HuH-7 (cell line): ENCODE measurements around the gene NCOA7.

Experiments
- DNase-seq: peaks from one replicate; pipeline ENCODE4 v3.0.0; 2011; ENCODE audit warnings: low spot score

The NCOA7 gene

DNA sequence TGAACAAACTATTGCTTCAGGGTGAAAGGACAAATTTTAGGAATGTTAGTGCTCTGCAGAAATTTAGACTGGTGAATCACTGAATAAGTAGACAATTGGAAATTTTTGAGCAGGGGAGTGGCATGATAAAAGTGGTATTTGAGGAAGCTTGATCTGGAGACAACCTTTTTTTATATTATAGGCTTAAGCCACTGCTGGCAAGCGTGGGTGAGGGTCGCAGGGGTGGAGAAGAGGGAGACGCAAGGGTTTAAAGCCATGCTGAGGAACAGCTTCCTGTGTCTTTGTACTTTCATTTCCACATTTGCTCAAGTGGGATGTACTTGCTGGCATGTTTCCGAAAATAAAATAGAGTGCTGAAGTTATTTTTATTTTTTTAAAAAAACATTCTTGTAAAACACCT lies 23.7 kb downstream of the NCOA7 start:
- no peak for DNase-seq

DNA sequence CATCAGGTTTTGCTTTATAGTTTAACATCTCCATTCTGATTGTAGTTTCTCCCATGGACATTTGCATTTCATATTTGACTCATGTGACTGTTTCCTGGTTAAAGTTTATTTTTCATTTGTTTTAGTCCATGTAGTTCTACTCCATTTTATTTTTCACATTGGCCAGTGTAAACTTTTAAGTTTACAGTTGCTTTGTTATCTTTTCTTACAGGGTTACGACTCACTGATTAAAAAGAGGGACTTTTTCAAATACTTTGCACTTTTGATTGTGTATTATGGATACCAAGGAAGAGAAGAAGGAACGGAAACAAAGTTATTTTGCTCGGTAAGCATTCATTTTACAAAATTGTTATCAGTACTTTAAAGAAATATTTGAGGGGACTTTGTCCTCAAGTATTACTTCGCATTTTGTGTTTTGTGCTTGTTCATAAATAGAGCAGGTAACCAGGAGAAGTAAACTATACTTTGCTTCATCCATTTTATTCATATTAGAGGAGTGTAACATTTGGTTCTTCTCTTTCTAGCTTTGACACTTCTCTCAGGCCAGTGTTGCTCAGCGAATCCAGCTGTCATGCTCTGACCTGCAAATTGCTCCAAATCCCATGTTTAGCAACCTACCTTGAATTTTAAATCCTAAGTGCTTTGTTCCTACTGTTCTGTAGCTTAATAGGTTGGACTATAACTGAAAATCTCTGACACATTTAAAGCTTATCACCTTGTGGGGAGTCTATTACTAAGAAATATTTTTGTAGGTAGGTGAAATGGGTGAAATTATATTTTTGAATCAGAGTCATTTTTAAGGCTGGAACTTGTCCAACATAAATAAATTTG lies 24.5 kb downstream of the NCOA7 start:
- DNase-seq, result no peak

DNA sequence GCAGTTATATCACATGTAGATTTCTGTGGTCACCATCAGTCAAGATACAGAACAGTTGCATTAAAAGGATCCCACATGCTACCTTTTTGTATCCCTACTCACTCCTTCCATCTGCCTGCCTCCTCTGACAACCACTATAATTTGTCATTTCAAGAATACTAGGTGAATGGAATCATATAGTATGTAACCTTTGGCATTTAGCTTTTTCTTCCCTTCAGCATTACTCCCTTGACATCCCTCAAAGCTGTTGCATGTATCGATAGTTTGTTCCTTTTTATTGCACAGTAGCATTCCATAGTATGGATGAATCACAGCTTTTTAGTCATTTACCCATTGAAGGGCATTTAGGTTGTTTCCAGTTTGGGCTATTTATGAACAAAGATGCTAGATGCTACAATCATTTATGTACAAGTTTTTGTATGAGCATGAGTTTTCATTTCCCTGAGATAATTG lies 26.1 kb downstream of the NCOA7 start:
- no peak for DNase-seq

DNA sequence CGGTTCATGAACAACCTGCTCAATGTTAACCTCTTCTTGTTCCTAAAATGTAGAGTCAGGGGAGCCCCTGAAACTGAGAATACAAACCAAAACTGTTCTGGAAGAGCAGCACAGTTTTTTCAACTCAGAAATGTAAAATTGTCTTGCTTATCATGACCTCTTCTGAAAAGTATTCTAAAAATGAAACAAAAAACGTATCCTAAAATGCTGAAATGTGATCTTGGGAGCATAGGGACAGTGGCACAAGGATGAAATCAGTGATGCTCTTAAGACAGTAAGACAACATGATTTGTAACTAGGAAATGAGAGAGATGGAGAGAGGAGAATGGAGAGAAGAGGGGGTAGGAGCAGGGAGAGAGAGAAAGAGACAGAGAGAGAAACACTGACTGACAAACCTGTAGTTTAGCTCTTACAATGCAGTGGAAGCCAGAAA lies 27.5 kb downstream of the NCOA7 start:
- DNase-seq, result no peak

DNA sequence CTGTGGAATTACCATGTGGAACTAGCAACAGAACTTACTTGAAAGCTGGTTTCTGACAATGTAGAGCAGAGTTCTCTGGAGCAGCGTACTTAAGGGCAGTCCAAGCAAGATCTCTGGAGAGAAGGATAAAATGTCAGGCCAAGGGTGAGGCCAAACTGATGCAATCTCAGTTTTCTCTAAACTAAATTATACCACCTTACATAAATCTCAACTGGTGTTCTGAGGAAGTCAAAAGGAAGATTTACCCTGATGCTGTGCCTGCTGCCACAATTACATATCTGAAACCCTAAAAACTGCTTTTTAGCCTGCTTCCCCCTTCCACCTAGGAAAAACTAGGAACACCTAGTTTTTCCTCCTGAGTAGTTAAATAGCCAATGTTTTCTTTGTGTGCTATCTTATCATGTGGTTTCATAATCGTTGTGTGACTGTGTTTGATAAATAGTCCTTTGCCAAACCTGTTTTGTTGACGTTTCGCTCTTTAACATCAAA lies 28.1 kb downstream of the NCOA7 start:
- peak; percentile 28 for DNase-seq

DNA sequence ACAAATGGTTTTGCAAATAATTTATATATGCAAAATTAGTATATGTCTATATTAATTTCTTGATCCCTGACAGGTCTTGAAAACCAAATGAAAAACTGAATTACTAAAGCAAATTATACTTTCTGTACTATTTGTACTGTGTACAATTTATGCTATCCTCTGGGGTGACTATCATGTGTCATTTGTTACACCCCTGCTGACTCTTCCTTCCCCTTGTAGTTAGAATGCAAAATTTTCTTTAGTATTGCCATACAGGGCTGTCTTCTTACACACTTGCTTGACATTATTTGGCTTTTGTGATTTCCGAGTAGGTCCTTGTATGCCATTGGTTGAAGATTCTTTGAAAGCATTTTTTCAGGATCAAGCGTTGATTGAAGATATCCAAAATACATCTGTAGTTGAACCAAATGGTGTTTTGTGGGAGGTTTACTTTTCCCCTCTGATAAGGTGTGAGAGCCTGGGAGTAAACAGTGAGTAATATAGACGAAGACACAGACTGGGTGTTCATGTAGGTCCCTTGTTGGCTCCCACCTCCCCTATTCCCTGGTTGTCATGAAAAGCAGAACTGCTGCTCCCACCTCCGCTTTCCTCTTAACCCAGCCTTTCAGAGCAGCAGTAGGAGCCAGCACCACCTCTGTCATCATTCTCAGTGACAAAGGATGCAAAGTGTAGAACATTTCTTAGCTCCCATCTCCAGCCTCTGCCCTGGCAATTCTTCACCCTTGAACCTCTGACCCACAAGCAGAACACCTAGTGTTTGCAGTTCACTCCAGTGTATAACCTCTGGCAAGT lies 29.0 kb downstream of the NCOA7 start:
- DNase-seq, result no peak

DNA sequence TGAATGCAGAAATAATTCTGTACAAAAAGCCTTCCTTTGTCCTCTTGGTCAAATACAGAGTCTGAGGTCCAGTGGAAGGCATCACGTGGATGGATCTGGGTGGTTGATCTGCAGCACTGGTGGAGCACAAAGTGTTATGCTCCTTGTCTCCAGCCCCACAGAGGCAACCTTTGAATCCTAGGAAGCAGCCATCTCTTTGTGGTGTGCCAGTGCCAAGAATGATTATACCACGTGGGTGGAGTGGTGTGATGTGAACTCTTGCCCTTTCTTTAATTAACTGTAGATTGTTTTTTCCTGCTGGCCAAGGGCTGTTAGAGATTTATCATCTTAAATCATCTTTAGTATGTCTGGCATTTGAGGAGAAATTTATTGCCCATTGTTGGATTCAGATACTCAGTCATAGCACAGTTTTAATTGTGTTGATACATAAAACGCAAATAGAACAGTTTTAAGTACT lies 31.1 kb downstream of the NCOA7 start:
- DNase-seq, result no peak

DNA sequence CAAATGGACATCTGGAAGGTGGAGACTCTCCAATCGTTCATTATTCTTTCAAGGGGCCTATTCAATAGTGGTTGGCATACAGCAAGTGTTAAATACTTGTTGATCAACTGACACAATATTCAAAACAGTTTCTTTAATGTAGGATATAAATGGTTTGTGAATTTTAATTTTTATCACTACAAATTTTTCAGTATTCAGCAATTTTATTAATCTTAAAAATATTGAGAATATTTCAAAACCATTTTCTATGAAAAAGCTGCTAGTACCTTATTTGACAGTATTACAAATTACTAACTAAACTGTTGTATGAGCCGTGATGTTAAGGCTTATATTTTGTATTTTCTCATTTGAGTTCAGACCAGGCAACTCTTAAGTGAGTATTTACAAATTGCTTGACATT lies 32.4 kb downstream of the NCOA7 start:
- no peak for DNase-seq

DNA sequence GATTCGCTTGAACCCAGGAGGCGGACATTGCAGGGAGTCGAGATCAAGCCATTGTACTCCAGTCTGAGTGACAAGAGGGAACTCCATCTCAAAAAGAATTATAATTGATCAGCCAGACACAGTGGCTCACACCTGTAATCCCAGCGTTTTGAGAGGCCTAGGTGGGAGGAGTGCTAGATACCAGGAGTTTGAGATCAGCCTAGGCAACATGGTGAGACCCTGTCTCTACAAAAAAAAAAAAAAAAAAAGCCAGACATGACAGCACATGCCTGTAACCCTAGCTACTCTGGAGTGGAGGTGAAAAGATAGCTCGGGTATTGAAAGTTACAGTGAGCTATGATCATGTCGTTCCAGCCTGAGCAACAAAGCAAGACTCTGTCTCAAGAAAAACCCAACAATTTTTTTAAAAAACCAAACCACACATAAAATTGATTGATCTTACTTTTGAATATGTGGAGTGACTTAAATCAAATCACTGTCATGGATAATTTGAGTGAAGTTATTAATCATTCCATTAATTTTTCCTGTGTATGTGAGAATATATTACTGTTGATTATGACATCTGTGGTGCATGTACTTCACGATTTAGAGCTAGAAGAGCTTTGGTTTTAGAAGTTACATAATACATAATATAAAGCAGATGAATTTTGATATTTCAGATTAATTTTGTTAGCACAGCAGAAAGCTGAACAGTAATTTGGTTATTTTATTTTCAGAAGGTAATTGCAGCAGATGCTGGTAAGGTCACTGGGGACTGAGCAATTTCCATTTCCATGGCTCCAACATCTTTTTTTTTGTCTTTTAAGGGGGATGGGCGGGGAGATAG lies 34.4 kb downstream of the NCOA7 start:
- no peak for DNase-seq

DNA sequence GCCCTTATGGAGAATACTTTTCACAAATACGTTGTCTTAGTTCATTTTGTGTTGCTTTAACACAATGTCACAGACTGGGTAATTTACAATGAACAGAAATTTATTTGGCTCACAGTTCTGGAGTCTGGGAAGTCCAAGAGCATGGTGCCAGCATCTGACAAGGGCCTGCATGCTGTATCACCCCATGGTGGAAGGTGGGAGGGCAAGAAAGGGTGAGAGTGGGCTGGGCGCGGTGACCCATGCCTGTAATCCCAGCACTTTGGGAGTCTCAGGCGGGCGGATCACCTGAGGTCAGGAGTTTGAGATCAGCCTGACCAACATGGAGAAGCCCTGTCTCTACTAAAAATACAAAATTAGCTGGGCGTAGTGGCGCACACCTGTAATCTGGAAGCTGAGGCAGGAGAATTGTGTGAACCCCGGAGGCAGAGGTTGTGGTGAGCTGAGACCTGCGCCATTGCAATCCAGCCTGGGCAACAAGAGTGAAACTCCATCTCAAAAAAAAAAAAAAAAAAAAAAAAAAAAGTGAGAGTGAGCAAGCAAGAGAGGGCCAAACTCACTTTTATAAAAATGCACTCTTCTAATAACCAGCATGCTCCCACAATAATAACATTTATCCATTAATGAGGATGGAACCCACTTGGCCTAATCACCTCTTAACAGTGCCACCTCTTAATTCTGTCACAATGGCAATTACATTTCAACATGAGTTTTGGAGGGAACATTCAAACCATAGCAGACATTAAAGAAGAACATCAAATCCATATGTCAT lies 36.1 kb downstream of the NCOA7 start:
- DNase-seq, result no peak

DNA sequence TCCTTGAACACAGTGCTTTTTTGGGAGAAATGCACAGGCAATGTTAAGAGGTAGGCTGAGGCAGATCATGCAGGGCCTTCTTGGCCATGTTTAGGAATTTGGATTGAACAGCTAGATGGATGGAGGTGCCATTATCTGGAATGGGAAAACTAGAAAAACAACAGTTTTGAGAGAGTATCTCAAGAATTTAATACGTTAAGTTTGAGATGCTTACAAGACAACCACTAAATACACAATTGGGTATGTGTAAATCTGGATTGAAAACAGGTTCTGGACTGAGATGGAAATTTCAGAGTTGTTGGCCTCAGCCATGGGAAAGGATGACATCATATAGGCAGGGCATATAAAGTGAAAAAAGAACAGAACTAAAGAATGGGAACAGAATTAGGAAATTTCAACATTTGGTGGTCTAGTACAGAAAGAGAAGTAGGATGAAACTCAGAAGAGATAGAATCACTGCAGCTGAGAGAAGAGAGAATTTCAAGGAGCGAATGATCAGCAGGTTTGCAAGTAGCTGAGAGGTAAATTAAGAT lies 37.1 kb downstream of the NCOA7 start:
- no peak for DNase-seq

DNA sequence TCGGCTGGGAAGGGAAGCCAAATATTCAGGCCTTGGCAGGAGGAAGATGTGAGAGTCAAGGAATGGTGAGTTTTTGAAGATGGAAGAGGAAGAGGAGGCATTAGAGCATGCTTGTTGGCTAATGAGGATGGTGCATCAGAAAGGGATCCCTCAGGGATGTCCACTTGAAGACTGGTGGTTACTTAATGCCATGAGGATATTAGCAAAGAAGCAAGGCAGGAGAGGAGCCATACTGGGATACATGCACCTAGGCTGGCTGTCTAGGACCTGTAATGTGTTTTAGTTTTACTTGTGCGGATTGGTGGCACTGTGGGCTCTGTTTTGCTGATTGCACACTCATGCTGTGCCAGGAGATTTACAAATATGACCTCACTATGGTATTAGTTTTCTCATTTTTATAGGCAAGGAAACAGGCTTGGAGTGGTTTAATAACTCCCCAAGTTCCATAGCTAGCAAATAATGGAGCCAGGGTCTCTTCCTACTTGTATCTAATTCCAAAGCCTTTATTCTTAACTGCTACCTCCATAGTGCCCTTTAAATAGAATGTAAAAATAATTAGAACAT lies 37.8 kb downstream of the NCOA7 start:
- no peak for DNase-seq

DNA sequence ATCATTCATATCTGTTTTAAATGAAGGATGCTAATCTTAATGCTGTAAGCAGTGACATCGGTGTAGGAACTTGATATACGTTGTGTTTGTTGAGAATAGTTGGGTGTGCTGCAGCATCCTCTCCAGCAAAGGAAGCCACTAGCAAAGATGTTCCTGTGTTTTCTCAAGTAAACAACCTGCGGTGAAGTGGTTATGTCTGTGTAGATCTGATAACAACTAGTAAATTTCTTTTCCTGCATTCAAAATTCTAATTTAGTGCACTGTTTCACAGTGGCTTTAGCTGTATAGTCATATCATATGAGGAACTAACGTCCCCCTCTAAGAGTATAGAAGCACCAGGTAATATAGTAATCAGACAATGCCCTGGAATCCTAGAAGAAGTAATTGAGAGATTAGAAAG lies 38.7 kb downstream of the NCOA7 start:
- no peak for DNase-seq

DNA sequence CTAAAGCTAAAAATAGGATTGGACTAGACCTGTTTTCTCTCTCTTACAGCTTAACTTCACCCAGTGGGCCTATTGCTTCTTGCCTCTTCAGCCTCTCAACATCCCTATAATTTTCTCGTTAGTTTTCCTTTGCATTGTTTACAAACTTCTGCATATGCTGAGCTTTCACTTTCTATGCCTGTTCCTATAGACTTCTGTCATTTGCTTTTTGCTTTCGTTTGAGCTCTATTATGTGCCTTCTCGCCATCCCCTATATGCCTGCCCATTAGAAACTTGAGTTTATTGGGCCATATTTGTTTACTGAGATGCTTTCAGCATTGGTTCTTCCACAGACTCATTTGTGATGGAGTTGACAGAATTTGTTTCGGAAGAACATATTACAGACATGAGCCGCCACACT lies 40.9 kb downstream of the NCOA7 start:
- no peak for DNase-seq

DNA sequence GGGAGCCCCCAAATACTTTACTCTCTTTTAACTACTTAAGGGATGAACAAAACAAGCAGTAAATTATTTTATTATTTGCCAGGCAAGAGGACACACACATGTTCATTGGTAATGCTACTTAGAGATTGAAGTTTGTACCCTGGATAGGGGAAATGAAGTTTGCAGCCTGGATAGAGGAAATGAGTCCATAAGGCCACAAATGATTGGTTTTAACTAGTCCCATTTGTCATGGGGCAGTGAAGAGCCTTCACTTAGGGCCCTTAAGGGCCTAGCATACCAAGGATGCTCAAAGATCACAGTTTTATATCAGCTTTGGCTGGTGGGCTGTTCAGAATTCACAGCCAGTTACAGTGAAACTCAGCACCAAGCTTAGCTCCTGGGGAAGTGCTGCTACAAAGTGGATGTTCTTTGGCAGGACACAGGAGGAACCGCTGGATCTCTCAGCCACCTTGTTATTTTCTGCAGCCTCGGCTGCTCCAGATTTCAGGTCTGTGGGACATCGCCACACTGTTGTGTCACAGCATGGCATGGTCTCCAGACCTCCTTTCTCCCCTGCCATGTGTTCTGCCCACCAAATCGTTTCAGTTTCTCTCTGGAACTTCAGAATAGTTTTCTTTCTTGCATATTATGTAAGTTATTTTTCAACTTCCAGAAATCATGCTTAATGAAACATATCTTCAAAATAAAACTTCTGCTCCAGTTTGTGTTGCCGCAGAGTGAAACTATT lies 41.8 kb downstream of the NCOA7 start:
- no peak for DNase-seq

DNA sequence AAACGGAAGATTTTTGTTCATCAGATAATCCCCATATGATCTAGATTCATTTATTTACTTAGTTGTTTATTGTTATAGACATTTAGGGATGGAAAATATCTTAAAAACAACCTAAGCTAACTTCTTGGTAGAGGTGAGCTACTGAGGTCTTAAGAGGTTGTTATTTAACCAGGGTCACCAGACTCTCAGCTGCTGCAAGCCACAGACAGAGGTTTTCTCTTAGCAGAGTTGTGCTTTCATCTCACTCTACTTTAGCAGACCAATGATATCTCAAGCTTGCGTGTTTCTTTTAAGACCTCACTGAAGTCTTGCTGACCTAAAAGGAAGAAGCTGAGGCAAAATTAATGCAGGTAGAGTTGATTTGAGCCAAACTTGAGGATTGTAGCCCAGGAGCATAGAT lies 43.6 kb downstream of the NCOA7 start:
- DNase-seq, result no peak

DNA sequence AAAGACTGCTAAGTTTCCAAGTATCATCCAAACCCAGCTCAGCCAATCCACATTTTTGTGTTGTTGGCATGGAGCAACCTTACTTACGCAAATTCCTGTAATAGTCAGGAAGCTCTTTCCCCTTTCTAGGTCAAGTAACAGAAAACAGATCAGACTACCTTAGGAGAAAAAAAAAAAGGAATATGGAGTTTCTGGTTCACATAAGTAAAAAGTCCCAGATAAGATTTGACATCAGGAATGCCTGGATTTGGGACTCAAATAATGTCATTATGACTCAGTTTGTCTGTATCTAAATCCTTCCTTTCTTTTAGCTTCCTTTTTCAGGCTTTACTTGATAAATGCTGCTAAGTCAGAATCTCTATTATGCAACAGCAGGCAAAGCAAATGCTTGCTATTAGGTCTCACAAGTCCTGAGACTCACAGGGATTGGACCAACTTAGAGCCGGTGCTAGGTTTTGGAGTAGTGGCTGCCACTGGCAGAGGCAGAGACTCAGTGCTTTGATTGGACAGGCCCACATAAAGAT lies 44.5 kb downstream of the NCOA7 start:
- DNase-seq, result no peak

DNA sequence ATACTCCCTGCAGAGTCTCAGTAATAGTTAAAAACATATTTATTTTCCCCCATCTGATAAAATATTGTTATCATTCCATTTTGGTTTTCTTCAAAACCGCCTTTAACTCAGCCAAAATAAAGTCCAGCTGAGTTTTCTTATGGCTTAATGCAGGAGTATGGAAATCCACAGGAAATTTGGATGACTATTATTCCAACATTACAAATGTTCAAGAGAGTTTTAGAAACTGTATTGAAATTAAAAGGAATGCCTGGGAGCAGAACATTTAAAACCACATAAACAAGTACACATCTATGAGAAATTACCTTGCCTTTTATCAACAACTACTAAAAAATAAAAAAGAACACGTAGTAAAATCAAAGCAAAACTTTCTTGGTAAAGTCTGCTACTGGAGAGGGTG lies 45.7 kb downstream of the NCOA7 start:
- no peak for DNase-seq

DNA sequence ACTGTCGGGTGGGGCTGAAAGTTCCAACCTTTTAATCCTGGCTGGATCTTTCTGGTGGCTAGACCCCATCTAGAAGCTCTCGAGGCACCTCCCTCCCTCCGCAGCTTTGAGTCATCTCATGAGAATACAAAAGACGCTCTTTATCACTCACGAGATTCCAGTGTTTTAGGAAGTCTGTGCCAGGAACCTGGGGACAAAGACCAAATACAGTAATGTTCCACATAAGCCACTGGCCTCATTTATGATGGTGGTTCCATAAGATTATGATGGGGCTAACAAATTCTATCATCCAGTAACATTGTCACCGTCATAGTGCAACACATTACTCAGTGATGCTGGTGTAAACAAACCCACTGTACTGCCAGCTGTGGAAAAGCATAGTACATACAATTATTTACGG lies 48.7 kb downstream of the NCOA7 start:
- no peak for DNase-seq

DNA sequence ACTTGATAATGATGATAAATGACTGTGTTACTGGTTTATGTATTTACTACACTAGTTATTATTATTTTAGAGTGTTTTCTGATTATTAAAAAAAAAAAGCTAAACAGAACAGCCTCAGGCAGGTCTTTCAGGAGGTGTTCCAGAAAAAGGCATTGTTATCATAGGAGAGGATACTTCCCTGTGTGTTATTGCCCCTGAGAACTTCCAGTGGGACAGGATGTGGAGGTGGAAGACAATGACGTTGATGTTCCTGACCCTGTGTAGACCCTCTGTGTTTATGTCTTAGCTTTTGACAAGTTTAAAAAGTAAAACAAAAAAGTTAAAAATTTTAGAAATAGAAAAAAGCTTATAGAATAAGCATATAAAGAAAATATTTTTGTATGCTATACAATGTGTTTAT lies 49.1 kb downstream of the NCOA7 start:
- DNase-seq, result no peak
